Activated CD4-positive, CD25-positive, alpha-beta regulatory T cell (primary cell): ENCODE data around the gene DTX3.
"Not testable (repeated sequence)": the region's sequence is repeated elsewhere in the genome, so short reads cannot be mapped to it uniquely, and the experiment has no call there.

ENCODE experiments used
- DNase-seq, 4 experiments: peaks; one replicate each; lab custom pipeline; 2025; lab: John Stamatoyannopoulos, UW

Gene DTX3

DNA sequence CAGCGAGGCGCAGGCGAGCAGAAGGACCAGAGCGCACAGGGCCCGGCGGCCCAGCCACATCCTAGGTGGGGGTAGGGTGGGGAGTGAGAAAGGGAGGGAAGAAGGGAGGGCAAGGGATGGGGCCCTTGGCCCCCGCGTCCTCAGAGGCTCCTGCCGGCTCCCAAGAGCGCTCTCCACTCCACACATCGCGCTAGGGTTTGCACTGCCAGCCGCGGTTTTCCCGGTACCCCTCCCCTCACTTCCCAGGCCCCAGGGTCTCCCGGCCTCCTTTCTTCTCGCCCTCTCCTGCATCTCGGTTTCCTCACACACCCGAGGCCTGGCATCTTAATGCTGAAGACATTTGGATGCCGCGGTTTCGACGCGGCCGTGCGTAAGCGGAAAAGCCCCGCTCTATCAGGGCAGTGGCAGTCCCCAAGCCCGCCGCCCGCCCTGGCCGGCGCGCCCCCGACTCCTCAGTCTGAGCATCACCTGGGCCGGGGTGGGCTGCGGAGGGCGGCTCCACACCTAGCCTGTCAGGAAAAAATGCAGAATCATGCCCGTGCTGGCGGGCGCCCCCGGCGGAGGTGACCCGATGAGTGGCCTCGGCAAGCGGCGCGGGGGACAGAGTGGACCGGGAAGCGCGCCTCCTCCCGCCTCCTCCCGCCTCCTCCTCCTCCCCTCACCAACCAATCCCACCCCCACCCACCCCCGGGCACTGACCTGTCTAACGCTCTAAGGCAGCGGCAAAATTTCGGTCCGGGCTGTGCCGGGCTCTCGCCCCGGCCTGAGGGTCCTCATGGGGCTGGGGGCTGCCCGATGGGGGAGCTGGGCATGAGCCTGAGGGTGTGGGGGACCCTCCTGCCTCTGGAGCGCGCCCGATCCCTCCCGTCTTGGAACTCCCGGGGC lies 27.7 kb downstream of the DTX3 start:
- no peak for DNase-seq

- DNase-seq, result peak; percentile 26 to 50 (median 35)
These were observed 28.6 kb downstream of the DTX3 start, which contains the start of gene B4GALNT1 for GRCh38 chr12:57632958-57633840. TSS of gene B4GALNT1 (minus strand) at chr12:57633201. CDS start at chr12:57632132, 1,069 bp downstream.

DNA sequence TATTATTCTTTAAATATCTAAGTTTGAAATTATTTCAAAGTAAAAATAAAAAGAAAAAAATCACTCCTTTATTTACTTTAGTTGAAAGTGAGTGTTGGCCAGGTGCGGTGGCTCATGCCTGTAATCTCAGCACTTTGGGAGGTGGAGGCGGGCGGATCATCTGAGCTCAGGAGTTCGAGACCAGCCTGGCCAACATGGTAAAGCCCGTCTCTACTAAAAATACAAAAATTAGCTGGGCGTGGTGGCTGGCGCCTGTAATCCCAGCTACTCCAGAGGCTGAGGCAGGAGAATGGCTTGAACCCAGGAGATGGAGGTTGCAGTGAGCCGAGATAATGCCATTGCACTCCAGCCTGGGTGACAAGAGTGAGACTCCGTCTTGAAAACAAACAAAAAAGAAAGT lies 32.1 kb downstream of the DTX3 start:
- DNase-seq, result not testable (repeated sequence)

GRCh38 chr12:57637364-57637763 lies 32.7 kb downstream of the DTX3 start:
- DNase-seq, result no peak

- no peak for DNase-seq
These were observed 33.5 kb downstream of the DTX3 start for GRCh38 chr12:57638096-57638495.

- DNase-seq, result no peak
These were observed 35.8 kb downstream of the DTX3 start for GRCh38 chr12:57640175-57641042.

- DNase-seq, result no peak
These were observed 37.2 kb downstream of the DTX3 start for GRCh38 chr12:57641699-57642442.

DNA sequence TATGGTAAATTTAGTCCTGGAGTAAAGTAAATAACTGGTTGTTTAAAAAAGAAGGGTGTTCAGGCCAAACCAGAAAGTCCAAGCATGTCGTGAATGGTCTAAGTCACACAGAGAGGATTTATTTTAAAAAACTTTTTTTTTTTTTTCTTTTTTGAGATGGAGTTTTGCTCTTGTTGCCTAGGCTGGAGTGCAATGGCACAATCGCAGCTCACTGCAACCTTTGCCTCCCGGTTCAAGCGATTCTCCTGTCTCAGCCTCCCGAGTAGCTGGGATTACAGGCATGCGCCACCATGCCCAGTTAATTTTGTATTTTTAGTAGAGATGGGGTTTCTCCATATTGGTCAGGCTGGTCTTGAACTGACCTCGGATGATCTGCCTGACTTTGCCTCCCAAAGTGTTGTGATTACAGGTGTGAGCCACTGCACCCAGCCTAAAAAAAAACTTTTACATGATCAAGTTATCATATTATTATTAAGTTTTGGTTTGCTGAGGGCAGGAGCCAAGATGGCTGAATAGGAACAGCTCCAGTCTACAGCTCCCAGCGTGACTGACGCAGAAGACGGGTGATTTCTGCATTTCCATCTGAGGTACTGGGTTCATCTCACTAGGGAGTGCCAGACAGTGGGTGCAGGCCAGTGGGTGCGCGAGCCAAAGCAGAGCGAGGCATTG lies 41.5 kb downstream of the DTX3 start:
- not testable (repeated sequence) for DNase-seq

DNA sequence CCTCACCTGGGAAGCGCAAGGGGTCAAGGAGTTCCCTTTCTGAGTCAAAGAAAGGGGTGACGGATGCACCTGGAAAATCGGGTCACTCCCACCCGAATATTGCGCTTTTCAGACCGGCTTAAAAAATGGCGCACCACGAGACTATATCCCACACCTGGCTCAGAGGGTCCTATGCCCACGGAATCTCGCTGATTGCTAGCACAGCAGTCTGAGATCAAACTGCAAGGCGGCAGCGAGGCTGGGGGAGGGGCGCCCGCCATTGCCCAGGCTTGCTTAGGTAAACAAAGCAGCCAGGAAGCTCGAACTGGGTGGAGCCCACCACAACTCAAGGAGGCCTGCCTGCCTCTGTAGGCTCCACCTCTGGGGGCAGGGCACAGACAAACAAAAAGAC lies 42.0 kb downstream of the DTX3 start:
- DNase-seq, result not testable (repeated sequence)

GRCh38 chr12:57654042-57654441 lies 49.4 kb downstream of the DTX3 start:
- no peak for DNase-seq

DNA sequence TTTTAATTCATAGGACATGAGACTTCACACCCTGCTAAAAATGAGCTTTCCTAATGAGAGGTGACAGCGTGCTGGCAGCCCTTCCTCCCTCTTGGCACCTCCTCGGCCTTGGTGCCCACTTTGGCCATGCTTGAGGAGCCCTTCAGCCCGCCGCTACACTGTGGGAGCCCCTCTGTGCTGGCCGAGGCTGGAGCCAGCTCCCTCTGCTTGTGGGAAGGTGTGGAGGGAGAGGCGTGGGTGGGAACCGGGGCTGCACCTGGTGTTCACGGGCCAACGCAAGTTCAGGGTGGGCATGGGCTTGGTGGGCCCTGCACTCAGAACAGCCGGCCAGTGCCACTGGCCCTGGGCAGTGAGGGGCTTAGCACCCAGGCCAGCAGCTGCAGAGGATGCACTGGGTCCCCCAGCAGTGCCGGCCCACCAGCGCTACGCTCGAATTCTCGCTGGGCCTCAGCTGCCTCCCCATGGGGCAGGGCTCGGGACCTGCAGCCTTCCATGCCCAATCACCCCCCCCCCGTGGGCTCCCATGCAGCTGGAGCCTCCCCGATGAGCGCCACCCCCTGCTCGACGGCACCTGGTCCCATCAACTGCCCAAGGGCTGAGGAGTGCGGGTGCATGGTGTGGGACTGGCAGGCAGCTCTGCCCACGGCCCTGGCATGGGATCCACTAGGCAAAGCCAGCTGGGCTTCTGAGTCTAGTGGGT lies 51.1 kb downstream of the DTX3 start:
- DNase-seq, result no peak

GRCh38 chr12:57656408-57656807 lies 51.8 kb downstream of the DTX3 start:
- not testable (repeated sequence) for DNase-seq

GRCh38 chr12:57657744-57658143 lies 53.1 kb downstream of the DTX3 start:
- DNase-seq, result no peak

DNA sequence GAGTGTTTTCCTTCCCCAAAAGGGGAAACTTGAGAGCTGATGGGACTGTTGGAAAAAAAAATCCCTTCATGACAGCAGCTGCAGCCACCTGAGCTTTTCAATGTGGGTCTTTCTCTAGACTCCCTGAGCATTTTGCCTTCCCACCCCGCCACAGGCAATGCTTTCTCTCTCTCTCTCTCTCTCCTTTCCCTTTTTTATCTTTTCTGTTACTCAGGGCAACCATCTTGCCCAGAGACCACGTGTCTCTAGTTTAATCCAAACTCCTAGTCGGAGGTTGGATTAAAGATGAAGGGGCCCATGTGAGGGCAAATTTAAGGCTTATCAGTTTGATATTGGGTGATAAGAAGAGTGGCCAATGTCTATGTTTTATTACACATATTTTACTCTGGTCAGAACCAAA lies 54.3 kb downstream of the DTX3 start:
- DNase-seq, result no peak
